Vagina (tissue), 2 donors: Measurements from ENCODE around the gene GPATCH2L. TPM values are rescaled to one million over a fixed set of nuclear protein-coding genes. Genes with fewer than 3 reads are reported as not detected.

Experiments
- DNase-seq, 2 donors: peaks; one replicate each; pipeline ENCODE4 v3.0.0-alpha.2; 2017; ENCODE audit errors: extremely low spot score in 2 of 2
- H3K27ac ChIP-seq: fragments of 200-600 bp; sonication (generic); one replicate; pipeline ENCODE4 v1.5.1; 2019
- H3K27me3 ChIP-seq: fragments of 200-600 bp; sonication (generic); one replicate; pipeline ENCODE4 v1.5.1; 2019
- H3K36me3 ChIP-seq, 2 donors: fragments of 200-600 bp; sonication (generic); one replicate each; pipeline ENCODE4 v1.5.1; 2017 to 2019
- H3K4me1 ChIP-seq: fragments of 200-600 bp; sonication (generic); one replicate; pipeline ENCODE4 v1.5.1; 2019
- H3K4me3 ChIP-seq, 2 donors: fragments of 200-600 bp; sonication (generic); 1 replicate in 1 of 2; 2 replicates in 1 of 2; pipeline ENCODE4 v1.5.1; 2016 to 2019
- H3K9me3 ChIP-seq: fragments of 200-600 bp; sonication (generic); one replicate; pipeline ENCODE4 v1.5.1; 2019
- CTCF ChIP-seq, 3 experiments: fragments of 450-650 bp in 2 of 3; fragments of 200-600 bp in 1 of 3; sonication (generic) in 1 of 3; IDR thresholded peaks; one replicate each; pipeline ENCODE4 v1.5.1; 2017 to 2019; ENCODE audit warnings: antibody characterized with exemption in 3 of 3, mild to moderate bottlenecking in 2 of 3, moderate library complexity in 2 of 3
- POLR2A ChIP-seq, 2 donors: fragments of 450-650 bp; IDR thresholded peaks; one replicate each; pipeline ENCODE4 v1.6.1; 2017; ENCODE audit warnings: antibody characterized with exemption in 2 of 2, mild to moderate bottlenecking in 2 of 2, moderate library complexity in 2 of 2
- POLR2AphosphoS5 ChIP-seq, 2 donors: sonication (generic); formaldehyde crosslinking; IDR thresholded peaks; one replicate each; pipeline ENCODE4 v1.9.0; 2017; ENCODE audit warnings: antibody characterized with exemption in 2 of 2, mild to moderate bottlenecking in 2 of 2, low read depth in 1 of 2; ENCODE audit not compliant: insufficient read depth in 1 of 2
- intact Hi-C: fragments of 100-400 bp; cut with DNase I; formaldehyde crosslinking; loops from one replicate; pipeline ENCODE4 v1.15.1; 2023
- total RNA-seq: library from RNA; depleted of rRNA; stranded (reverse); fragments of >200 nt; gene quantifications from one replicate; pipeline ENCODE4 v1.2.3, GENCODE V29; 2016

GPATCH2L gene
- total RNA-seq, 1 donor from 2014 or later, result 34.6 TPM

DNA sequence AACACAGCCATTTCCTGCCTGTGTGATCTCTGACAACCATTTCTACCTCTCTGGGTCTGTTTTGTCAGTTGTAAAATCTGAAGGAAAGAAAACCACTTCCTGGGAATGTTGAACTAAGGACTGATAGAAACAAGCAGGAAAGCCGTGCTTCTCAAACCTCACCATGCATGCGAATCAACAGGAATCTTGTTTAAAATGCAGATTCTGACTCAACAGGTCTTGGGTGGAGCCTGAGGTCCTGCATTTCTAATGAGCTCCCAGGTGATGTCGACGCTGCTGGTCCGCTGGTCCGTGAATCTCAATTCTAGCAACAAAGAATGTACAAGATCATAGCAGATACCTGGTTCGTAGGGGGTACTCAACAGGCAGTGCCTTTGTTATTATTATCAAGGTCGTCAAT, 38.0 kb upstream of the GPATCH2L start:
- no peak overlapping the region for H3K4me3 ChIP-seq
- no peak overlapping the region for H3K27ac ChIP-seq
- intact Hi-C loops, result no loop called here
- no peak for TF ChIP-seq POLR2A (IDR thresholded peaks at IDR 0.05)
- H3K36me3 ChIP-seq, result no peaks in the 10 kb centered on the region
- no peaks in the 10 kb centered on the region for H3K4me1 ChIP-seq
- no peaks in the 10 kb centered on the region for H3K9me3 ChIP-seq
- no peaks in the 10 kb centered on the region for H3K27me3 ChIP-seq
- DNase-seq, result no peak

- no peak for DNase-seq
- no peaks in the 10 kb centered on the region for H3K36me3 ChIP-seq
- intact Hi-C loops, result no loop called here
- no peaks in the 10 kb centered on the region for H3K27me3 ChIP-seq
- TF ChIP-seq POLR2A (IDR thresholded peaks at IDR 0.05) (no peak), POLR2AphosphoS5 (IDR thresholded peaks at IDR 0.05; ENCODE audit: insufficient read depth in 1 of 2, low read depth in 1 of 2) (no peak), CTCF (IDR thresholded peaks at IDR 0.05) (no peak)
- H3K9me3 ChIP-seq, result no peaks in the 10 kb centered on the region
- no peak overlapping the region for H3K27ac ChIP-seq
- no peak overlapping the region for H3K4me3 ChIP-seq
- no peaks in the 10 kb centered on the region for H3K4me1 ChIP-seq
These were observed 36.7 kb upstream of the GPATCH2L start for GRCh38 chr14:76115010-76115422.

- Histone ChIP-seq H3K36me3 (no peaks in the 10 kb centered on the region), H3K27me3 (no peaks in the 10 kb centered on the region), H3K9me3 (no peaks in the 10 kb centered on the region), H3K27ac (no peak overlapping the region), H3K4me3 (no peak overlapping the region), H3K4me1 (no peaks in the 10 kb centered on the region)
- intact Hi-C loops, result no loop called here
- TF ChIP-seq POLR2A (IDR thresholded peaks at IDR 0.05) (no peak), POLR2AphosphoS5 (IDR thresholded peaks at IDR 0.05; ENCODE audit: insufficient read depth in 1 of 2, low read depth in 1 of 2) (no peak), CTCF (IDR thresholded peaks at IDR 0.05) (no peak)
- DNase-seq, result no peak
These were observed 33.8 kb upstream of the GPATCH2L start for GRCh38 chr14:76117789-76118484.

- H3K27me3 ChIP-seq, result no peaks in the 10 kb centered on the region
- H3K9me3 ChIP-seq, result no peaks in the 10 kb centered on the region
- intact Hi-C loops, result no loop called here
- DNase-seq, result no peak
- no peak overlapping the region for H3K27ac ChIP-seq
- no peaks in the 10 kb centered on the region for H3K36me3 ChIP-seq
- TF ChIP-seq POLR2A (IDR thresholded peaks at IDR 0.05) (no peak), CTCF (IDR thresholded peaks at IDR 0.05) (no peak), POLR2AphosphoS5 (IDR thresholded peaks at IDR 0.05; ENCODE audit: insufficient read depth in 1 of 2, low read depth in 1 of 2) (no peak)
- no peak overlapping the region for H3K4me3 ChIP-seq
- no peaks in the 10 kb centered on the region for H3K4me1 ChIP-seq
These were observed 33.1 kb upstream of the GPATCH2L start for GRCh38 chr14:76118594-76118993.

- intact Hi-C loops, result no loop called here
- Histone ChIP-seq H3K4me3 (no peak overlapping the region), H3K27me3 (no peaks in the 10 kb centered on the region), H3K9me3 (no peaks in the 10 kb centered on the region), H3K4me1 (no peaks in the 10 kb centered on the region), H3K27ac (no peak overlapping the region), H3K36me3 (no peaks in the 10 kb centered on the region)
- TF ChIP-seq CTCF (IDR thresholded peaks at IDR 0.05) (no peak), POLR2A (IDR thresholded peaks at IDR 0.05) (no peak), POLR2AphosphoS5 (IDR thresholded peaks at IDR 0.05; ENCODE audit: insufficient read depth in 1 of 2, low read depth in 1 of 2) (no peak)
- DNase-seq, result no peak
These were observed 30.5 kb upstream of the GPATCH2L start for GRCh38 chr14:76121089-76121748.
